HEK293T (cell line): Measurements from ENCODE around the gene LAMA5.

ENCODE experiments used
- CTCF ChIA-PET: fragments of 350-600 bp; formaldehyde crosslinking; extraction: SDS; loops from one replicate; lab custom pipeline; 2021; ENCODE audit warnings: antibody characterized with exemption, inconsistent platforms; lab: Yijun Ruan, JAX
- POLR2A ChIA-PET: fragments of 350-600 bp; formaldehyde crosslinking; extraction: SDS; loops from one replicate; lab custom pipeline; 2020; ENCODE audit warnings: antibody characterized with exemption, inconsistent platforms; lab: Yijun Ruan, JAX
- DNase-seq: peaks from one replicate; pipeline ENCODE4 v3.0.0; 2012; ENCODE audit warnings: mixed read lengths; ENCODE audit errors: extremely low spot score
- ARNT ChIP-seq: fragments of 450-650 bp; IDR thresholded peaks from 2 replicates; pipeline ENCODE4 v1.6.1; 2017; ENCODE audit warnings: mild to moderate bottlenecking
- BHLHE40 ChIP-seq: fragments of 450-650 bp; IDR thresholded peaks from 2 replicates; pipeline ENCODE4 v1.6.1; 2016; ENCODE audit warnings: mild to moderate bottlenecking, moderate library complexity, borderline replicate concordance
- CTBP1 ChIP-seq: fragments of 450-650 bp; IDR thresholded peaks from 2 replicates; pipeline ENCODE4 v1.6.1; 2016; ENCODE audit warnings: borderline replicate concordance
- ELF4 ChIP-seq: fragments of 450-650 bp; IDR thresholded peaks from 2 replicates; pipeline ENCODE4 v1.6.1; 2017; ENCODE audit warnings: antibody characterized with exemption
- FOXA1 ChIP-seq: fragments of 450-650 bp; IDR thresholded peaks from 2 replicates; pipeline ENCODE4 v1.6.1; 2016; ENCODE audit warnings: mild to moderate bottlenecking
- FOXK2 ChIP-seq: fragments of 450-650 bp; IDR thresholded peaks from 2 replicates; pipeline ENCODE4 v1.6.1; 2016; ENCODE audit warnings: mild to moderate bottlenecking
- FOXM1 ChIP-seq: fragments of 450-650 bp; IDR thresholded peaks from 2 replicates; pipeline ENCODE4 v1.6.1; 2017; ENCODE audit warnings: mild to moderate bottlenecking, borderline replicate concordance
- HDGF ChIP-seq: fragments of 450-650 bp; IDR thresholded peaks from 2 replicates; pipeline ENCODE4 v1.6.1; 2017; ENCODE audit warnings: antibody characterized with exemption, borderline replicate concordance
- L3MBTL2 ChIP-seq: fragments of 450-650 bp; conservative IDR thresholded peaks from 2 replicates; pipeline ENCODE4 v1.6.1; 2016; ENCODE audit warnings: mild to moderate bottlenecking
- LEF1 ChIP-seq: fragments of 450-650 bp; IDR thresholded peaks from 2 replicates; pipeline ENCODE4 v1.6.1; 2017; ENCODE audit warnings: mild to moderate bottlenecking, borderline replicate concordance
- NFRKB ChIP-seq: fragments of 450-650 bp; IDR thresholded peaks from 2 replicates; pipeline ENCODE4 v1.6.1; 2016; ENCODE audit warnings: mild to moderate bottlenecking, moderate library complexity
- SP1 ChIP-seq: fragments of 450-650 bp; IDR thresholded peaks from 2 replicates; pipeline ENCODE4 v1.6.1; 2017
- SUZ12 ChIP-seq: fragments of 450-650 bp; IDR thresholded peaks from 2 replicates; pipeline ENCODE4 v1.6.1; 2016; ENCODE audit warnings: mild to moderate bottlenecking
- TARDBP ChIP-seq: fragments of 450-650 bp; IDR thresholded peaks from 2 replicates; pipeline ENCODE4 v1.6.1; 2016
- ZNF384 ChIP-seq: fragments of 450-650 bp; IDR thresholded peaks from 2 replicates; pipeline ENCODE4 v1.6.1; 2016
- TF ChIP-seq, protein P1 (sequence below): fragments of 450-650 bp; IDR thresholded peaks from 2 replicates; pipeline ENCODE4 v1.6.1; 2016

LAMA5 gene

DNA sequence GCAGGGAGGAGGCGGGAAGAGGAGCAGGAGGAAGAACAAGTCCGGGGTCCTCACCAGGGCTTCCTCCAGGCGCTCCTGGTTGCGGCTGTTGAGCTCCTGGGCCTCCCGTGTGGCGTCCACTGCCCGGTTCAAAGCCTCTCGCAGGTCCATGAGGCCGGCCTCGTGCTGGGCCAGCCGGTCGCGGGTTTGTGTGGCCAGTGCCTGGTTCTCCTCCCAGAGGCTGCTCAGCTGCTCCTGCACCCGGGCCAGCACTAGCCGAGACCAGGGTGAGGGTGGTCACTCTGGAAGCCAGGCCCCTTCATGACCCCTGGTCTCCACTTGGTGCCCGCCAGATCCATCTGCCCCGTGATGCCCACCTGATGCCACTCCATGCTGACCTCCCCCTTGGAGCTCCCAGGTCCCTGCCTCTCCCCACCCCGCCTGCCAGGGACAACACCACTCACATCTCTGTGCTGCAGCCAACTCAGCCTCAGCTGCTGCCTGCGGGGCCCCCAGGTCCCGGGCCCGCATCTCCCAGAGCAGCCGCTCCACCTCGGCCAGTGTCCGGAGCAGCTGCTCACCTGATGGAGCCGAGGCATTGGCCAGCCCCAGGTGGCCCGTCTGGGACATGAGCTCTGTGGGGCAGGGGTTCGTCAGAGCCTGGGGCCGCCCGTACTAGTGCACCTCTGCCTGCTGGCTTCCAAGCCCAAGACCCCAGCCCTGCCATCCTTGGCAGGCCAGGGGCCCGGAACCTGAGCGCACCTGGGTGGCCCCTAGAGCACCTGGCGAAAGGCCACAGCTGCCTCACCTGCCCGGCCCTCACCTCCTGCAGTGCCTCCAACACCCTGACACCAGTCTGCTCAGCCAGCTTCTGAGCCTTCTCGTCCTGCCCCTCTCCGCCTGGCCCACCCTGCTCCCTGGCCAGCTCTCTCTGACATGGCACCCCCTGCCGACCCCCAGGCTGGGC, 48.4 kb downstream of the LAMA5 start:
- CTCF ChIA-PET: no interaction called here
- POLR2A ChIA-PET: no interaction called here
- DNase-seq: no peak
- no peak for TF ChIP-seq LEF1
- TF ChIP-seq SP1: no peak
- TF ChIP-seq ELF4: no peak

DNA sequence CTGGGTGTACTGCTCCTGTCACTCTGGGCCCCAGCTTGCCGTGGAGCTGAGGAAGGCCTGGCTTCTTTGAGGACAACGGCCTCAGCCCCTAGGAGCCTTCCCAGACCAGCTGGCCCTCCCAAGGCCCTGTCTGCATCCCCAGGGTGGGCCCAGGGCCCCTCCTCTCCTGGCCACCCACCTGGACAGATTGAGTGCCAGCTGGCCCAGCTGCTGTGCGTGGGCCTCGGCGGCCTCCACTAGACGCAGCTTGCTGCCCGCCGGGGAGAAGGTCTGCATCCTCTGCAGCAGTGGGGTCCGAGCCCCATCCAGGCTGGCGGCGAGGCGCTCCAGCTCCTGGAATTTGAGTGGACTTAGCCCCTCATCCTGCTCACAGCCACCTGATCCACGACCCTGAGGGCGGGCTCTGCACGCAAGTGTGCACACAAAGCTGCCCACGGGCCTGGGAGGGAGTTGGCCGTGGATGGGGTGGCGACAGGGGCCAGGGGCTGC, 49.9 kb downstream of the LAMA5 start:
- ChIA-PET POLR2A (no interaction called here), CTCF (no interaction called here)
- TF ChIP-seq FOXK2 (no peak), HDGF (no peak)
- DNase-seq: no peak

DNA sequence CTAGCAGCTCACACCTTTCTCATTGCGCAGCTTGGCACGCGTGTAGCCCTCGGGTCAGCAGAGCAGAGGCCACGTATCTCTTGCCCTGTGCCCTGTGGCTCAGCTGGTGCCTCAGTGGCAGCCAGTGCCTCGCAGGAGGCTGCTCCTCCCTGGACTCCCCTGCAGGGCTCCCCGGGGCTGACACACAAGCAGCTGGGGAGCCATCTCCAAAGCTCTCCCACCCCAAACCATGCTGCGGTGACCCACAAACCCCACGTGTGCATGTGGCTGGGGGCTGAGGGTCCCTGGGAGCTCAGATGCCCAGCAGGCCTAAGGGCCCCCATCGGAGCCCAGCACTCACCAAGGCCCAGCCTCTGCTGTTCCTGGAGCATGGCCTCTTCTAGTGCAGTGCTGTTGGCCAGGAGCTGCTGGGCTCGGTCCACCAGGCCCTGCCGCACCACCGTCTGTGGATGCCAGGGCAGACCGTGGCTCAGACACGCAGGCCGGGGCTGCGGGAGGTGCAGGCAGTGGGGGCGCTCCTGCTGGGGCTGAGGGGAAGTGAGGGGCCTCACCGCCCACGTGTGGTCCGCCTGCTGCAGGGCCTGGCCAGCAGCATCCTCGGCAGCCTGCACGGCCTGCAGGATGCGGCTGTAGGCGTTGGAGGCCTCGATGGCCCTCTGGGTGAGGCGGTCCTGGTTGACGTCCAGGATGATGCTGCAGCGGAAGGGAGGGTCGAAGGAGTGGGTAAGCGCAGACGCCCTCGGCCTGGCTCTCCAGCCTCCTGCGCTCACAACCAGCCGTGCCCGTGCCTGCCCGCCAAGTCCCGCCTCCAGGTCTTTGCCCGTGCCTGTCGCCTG, 50.6 kb downstream of the LAMA5 start:
- TF ChIP-seq LEF1 (no peak), SP1 (no peak), ZNF384 (no peak), FOXA1 (no peak), SUZ12 (no peak), ELF4 (no peak), FOXM1 (no peak), BHLHE40 (no peak), ARNT (no peak), FOXK2 (no peak), TARDBP (no peak), CTBP1 (no peak)
- TF ChIP-seq, protein P1, sequence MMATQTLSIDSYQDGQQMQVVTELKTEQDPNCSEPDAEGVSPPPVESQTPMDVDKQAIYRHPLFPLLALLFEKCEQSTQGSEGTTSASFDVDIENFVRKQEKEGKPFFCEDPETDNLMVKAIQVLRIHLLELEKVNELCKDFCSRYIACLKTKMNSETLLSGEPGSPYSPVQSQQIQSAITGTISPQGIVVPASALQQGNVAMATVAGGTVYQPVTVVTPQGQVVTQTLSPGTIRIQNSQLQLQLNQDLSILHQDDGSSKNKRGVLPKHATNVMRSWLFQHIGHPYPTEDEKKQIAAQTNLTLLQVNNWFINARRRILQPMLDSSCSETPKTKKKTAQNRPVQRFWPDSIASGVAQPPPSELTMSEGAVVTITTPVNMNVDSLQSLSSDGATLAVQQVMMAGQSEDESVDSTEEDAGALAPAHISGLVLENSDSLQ: no peak
- ChIA-PET CTCF (no interaction called here), POLR2A (no interaction called here)
- no peak for DNase-seq

DNA sequence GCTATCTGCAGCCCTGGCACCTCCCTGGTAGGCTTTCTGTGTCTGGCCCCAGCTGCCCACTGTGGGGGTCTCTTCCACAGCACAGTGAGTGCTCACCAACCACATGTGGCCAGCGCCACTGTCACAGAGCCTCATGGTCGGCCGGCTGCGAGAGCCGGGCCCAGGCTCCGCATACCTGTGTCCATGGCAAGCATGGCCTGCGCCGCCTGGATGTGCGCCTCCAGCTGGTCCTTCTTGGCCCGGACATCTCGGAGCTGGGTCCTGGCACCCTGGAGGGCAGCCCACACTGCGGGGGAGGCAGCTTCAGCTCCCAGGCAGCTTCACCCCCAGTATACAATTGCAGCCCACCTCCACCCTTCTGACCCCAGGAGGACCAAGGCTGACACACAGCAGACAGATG, 51.3 kb downstream of the LAMA5 start:
- POLR2A ChIA-PET: no interaction called here
- TF ChIP-seq ARNT (no peak), FOXK2 (no peak), CTBP1 (no peak), TARDBP (no peak), SUZ12 (no peak), L3MBTL2 (no peak), ZNF384 (no peak), NFRKB (no peak), HDGF (no peak), ELF4 (no peak), BHLHE40 (no peak)
- CTCF ChIA-PET: no interaction called here
- DNase-seq: no peak

DNA sequence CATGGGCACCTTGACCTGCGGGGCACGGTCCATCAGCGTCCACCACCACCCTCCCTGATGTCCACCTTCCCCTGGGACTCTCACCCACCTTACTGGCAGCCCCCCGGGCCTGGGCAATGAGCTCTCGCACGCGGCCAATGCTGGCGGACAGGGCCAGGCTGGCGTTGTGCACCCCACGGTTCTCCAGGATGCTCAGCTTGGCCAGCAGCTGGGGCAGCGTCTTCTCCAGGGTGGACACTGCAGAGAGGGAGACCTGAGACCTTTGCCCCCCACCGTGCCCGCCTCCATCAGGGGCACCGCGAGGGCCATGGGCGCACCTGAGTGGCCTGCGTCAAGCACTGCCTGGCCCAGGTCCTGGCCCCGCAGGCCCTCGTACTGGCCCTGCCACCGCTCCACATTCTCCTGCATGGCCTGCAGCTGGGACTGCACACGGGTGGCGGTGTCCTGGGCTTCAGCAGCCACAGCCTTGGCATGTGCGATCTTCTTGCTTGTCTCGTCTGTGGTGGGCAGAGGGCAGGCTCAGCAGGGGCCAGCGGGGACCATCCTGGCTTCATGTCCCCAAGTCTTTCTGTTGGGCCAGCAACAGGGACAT, 52.3 kb downstream of the LAMA5 start:
- no peak for DNase-seq
- ChIA-PET CTCF (no interaction called here), POLR2A (no interaction called here)
- TF ChIP-seq SP1 (no peak), FOXM1 (no peak), ZNF384 (no peak), ARNT (no peak), HDGF (no peak), FOXA1 (no peak), SUZ12 (no peak), TARDBP (no peak), NFRKB (no peak), L3MBTL2 (no peak), BHLHE40 (no peak)
- TF ChIP-seq, protein P1: no peak

DNA sequence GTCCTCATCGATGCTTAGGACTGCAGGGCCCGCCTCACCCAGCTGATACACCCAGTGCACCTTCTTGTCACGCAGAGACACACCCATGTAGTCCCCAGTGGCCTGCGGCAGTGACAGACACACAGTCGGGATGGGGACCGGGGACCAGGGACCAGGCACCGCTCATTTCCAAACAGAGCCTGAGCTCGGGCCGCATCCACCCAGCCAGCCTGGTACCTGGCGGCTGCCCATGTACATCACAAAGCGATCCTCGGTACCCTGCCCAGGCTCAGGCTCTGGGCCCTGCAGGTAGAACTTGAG, 52.8 kb downstream of the LAMA5 start:
- no peak for TF ChIP-seq SP1
- no peak for TF ChIP-seq NFRKB
- no peak for TF ChIP-seq ZNF384
- no peak for TF ChIP-seq ELF4
- ChIA-PET POLR2A (no interaction called here), CTCF (no interaction called here)
- no peak for DNase-seq
